Measurements from ENCODE around the gene CMTM6.
"Not testable (repeated sequence)": the region's sequence is repeated elsewhere in the genome, so short reads cannot be mapped to it uniquely, and the experiment has no call there.

GRCh38 chr3:32472151-32472550 is 30.5 kb downstream of the CMTM6 start:
- TF ChIP-seq EP300 (IDR thresholded peaks at IDR 0.05), result not testable (repeated sequence)
- TF ChIP-seq, protein P1, sequence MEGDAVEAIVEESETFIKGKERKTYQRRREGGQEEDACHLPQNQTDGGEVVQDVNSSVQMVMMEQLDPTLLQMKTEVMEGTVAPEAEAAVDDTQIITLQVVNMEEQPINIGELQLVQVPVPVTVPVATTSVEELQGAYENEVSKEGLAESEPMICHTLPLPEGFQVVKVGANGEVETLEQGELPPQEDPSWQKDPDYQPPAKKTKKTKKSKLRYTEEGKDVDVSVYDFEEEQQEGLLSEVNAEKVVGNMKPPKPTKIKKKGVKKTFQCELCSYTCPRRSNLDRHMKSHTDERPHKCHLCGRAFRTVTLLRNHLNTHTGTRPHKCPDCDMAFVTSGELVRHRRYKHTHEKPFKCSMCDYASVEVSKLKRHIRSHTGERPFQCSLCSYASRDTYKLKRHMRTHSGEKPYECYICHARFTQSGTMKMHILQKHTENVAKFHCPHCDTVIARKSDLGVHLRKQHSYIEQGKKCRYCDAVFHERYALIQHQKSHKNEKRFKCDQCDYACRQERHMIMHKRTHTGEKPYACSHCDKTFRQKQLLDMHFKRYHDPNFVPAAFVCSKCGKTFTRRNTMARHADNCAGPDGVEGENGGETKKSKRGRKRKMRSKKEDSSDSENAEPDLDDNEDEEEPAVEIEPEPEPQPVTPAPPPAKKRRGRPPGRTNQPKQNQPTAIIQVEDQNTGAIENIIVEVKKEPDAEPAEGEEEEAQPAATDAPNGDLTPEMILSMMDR (IDR thresholded peaks at IDR 0.05), result not testable (repeated sequence)

Measured in sigmoid colon (tissue), 4 donors.